GM21423 (cell line): Measurements from ENCODE around the gene SYTL5.

Experiments used
- ATAC-seq: cut with Tn5 transposase; IDR thresholded peaks from one replicate; pipeline ENCODE4 v1.9.1; 2021; ENCODE audit warnings: mild to moderate bottlenecking, moderate library complexity; ENCODE audit not compliant: unreplicated experiment

SYTL5 gene

DNA sequence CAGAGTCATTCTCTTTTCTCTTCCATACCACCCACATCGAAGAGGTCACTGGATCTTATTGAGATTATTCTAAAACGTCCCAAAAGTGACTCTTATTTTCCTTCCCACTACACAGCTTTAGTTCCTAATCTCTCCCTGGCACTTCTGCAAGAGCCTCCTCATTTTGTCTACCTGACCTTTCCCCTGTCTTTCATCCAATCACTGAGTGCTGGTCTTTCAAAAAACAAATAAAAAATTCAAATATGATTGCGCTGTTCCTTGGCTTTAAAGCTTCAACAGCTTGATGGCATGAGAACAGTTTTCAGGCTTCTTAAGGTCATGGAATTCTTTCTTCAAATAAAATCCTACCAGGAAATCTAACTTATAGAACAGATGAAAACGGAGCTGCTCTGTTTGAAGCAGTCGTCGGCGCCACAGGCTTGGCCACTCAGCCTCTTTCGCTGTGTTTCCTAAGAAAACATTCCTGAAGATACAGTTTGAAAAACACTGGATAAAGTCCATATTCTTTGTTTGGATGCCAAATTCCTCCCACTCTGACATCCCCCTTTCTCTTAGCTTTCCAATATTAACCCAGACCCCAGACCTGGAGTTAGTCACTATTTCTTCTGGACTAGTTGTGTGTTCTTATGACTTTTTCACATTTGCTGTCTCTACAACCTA is 12.5 kb downstream of the SYTL5 start:
- no peak for ATAC-seq

GRCh38 chrX:38028300-38028699 is 21.9 kb downstream of the SYTL5 start:
- ATAC-seq = no peak

DNA sequence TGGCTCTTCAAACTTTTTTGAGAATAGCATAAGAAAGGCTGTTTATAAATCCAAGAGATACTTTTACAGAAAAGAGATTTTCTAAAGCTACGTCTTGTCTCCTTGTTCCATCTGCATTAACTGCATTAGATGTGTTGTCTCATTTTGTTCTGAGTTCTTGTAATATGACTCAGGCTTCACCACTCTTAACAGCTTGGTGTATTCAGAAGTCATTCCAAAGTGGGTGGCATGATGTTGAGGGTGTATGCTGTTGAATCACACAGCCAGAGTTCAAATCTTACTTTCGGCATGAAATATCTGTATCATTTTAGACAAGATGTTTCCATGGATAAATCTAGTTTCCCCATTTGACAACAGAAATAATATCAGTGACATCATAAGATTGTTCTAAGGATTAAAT is 30.1 kb downstream of the SYTL5 start:
- no peak for ATAC-seq

- no peak for ATAC-seq
These were observed 32.1 kb downstream of the SYTL5 start for GRCh38 chrX:38038501-38038900.

DNA sequence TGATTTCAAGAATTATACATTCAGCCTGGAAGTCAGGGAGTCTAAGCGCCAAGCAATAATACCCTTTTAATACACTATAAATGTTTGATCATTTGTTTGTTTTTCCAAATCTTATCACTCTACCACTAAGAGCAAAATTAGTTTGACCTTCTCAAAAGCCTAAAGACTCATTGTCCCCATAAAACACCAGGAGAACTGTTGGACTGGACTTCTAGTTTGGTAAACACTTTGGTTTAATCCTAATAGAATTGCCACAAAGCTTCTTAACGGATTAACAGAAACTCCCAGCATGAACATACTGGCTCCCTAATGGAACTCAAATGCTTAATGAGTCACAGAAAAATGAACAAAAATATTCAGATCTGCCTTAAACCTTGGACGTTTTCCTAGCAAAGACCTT is 34.9 kb downstream of the SYTL5 start:
- ATAC-seq = no peak

GRCh38 chrX:38044701-38045100 is 38.3 kb downstream of the SYTL5 start:
- ATAC-seq = no peak

DNA sequence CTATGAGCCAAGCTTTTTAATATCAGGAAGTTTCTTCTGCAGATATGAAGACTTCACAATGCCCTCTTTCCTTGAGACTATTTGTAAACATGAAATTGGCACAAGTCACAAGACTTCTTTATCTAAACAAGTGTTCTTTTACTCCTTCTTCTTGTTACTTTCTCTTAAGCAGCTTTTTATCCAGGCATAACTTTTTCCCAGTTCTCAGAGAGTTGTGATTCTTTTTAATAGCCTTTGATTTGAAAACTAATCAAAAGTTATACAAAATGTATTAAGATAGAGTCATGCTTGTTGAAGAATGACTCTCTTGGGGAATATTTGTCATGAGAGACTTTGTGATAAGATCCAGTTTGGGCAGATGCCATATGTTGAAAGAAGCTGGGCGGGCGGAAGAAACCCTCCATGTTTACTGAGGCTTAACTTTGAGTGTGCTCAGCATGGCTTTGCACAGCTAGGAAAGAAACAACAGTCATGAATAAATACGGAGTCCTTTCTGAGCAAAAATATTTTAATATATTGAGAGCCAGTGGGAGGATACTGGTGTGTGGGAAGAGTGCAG is 39.3 kb downstream of the SYTL5 start:
- no peak for ATAC-seq

- ATAC-seq = no peak
These were observed 42.5 kb downstream of the SYTL5 start for GRCh38 chrX:38048886-38049285.

GRCh38 chrX:38050806-38051205 is 44.5 kb downstream of the SYTL5 start:
- no peak for ATAC-seq

DNA sequence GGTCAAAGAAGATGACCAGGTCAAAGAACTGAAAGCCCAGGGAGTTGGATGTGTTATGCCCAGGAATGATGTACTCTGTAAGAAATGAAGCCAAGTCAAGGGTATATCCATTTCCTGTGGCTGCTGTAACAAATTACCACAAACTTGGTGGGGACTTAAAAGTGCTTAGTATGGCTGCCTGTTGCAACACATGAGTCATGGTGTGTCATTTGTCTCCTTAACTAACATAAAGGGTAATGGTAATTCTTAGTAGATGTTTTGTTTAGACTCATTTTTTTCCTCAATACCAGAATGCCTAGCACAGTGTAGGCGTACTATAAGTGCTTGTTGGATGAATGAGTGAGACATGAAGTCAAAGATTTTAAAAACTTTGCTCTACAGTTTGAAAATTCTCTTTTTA is 45.7 kb downstream of the SYTL5 start:
- ATAC-seq = no peak

DNA sequence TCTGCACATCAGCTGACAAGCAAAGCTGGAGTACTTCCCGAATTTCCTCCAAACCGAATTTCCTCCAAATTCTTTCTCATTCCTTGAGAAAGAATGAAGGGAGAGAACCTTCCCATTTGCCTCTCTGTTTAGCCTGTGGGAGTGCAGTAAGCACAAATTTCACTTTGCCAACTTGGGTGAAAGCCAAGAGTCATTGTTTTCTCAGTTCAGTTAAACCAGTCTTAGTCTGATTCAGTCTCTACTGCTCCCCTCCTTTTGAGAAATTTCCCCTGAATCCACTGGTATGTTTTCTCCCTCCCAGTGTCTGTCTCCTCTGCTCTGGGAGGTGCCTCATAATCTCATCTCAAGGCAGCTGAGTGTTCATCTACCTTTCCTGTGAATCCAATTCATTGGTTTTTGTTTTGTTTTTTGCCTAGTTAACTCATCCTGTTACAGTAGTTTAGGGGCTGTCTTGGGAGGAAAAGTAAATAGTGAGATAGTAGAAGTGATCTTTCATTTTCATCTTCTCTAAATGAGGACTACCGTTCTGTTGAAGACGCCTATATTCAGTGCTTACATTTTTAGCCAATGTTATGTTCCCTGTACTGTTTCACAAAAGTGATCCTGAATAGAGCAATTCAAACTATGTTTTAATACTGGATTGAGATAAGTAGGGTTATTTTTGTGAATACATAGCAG is 49.0 kb downstream of the SYTL5 start:
- ATAC-seq = no peak

DNA sequence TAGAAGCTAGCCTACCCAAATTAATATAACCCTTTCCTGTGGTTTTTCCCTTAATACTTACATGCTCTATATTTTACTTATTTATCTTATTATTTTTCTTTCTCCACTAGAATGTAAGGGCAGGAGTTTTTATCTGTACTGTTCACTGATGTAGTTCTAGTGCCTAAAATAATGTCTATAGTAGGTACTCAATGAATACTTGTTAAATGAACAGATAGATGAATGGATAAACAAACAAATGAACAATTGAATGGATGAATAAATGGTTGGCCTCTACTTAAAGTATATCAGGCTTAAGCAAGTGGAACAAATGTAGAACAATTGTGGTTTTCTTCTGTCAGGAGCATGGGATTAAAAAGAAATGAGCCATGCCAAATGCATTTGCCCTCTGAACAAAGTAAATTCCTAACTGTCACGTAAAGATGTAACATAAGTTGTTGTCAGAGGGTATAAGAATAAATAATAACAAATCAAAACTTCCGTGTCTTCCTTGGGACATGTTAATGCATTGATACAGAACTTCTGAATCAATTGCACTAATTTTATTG is 54.1 kb downstream of the SYTL5 start:
- no peak for ATAC-seq

DNA sequence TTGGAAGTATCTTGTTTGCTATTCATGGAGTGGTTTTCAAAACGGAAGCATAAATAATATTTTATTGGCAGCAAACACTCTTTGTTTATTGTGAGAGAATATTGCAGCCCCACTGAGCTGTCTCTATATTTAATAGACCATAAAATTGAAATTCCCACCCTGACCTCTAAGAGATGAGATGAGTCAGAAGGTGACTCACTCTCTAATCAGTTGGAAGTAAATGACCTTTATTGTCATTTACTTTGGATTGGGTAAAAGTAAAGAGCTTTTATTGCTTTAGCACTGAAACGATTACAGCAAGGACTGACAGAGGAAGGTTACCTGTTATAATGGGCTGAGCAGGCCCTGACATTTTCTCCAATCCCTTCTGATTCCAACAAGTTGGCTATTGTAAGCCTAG is 55.0 kb downstream of the SYTL5 start:
- no peak for ATAC-seq

- no peak for ATAC-seq
These were observed 60.6 kb downstream of the SYTL5 start for GRCh38 chrX:38066934-38067333.

- no peak for ATAC-seq
These were observed 62.9 kb downstream of the SYTL5 start for GRCh38 chrX:38069273-38069672.

GRCh38 chrX:38069991-38070390 is 63.6 kb downstream of the SYTL5 start:
- no peak for ATAC-seq

DNA sequence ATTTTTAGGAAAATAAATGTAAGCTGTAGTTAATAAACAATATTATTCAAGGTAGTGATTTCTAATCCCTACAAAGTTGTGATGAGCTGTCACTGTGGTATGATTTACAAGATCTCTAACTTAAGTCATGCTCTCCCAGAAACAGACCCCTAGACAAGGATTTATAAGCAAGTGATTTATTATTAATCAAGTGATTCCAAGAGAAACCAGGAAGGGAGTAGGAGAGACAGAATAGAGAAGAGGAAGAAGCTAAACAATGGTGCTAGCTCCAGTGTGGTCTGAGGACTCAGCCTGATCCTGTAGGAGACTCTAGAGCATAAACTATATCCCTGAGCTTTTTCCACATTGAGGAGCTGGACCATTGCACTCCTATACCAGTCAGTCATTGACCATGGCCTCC is 73.1 kb downstream of the SYTL5 start:
- no peak for ATAC-seq

DNA sequence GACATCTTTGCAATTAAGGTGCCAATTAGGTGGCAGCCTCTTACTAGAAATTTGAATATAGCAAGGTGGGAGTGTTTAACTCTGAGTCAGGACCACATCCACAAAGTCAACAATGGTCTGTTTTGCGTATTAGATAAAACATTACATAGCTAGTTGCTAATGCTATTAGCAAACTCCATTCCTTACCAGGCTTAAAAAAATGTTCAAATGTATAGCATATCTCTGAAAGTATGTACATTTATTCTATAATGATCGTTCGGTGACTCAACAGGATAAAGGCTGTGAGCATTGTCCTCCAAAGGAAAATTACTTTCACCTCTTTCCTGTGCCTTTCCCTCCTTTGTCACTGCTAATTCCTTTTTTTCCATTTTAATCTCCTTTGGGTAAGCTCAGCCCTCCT is 74.5 kb downstream of the SYTL5 start:
- no peak for ATAC-seq

DNA sequence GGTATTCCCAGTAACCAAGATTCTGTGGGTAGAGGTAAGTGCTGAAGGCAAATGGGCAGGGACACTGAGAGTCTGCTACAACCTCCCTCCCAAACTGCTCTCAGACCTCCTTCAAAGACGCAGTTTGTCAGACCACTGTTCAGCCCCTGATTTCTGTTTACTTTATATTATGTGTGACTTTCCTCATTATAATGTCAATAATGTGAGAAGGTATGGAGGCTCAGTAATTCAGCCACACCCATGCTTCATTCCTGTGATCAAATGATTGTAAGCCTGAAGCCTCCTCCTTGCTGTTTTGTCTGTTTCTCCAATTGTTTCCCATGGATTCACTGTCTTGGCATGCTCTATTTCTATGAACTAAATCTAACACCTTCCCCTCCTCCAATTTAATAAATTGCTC is 75.6 kb downstream of the SYTL5 start:
- no peak for ATAC-seq

- no peak for ATAC-seq
These were observed 76.0 kb downstream of the SYTL5 start for GRCh38 chrX:38082309-38082708.

DNA sequence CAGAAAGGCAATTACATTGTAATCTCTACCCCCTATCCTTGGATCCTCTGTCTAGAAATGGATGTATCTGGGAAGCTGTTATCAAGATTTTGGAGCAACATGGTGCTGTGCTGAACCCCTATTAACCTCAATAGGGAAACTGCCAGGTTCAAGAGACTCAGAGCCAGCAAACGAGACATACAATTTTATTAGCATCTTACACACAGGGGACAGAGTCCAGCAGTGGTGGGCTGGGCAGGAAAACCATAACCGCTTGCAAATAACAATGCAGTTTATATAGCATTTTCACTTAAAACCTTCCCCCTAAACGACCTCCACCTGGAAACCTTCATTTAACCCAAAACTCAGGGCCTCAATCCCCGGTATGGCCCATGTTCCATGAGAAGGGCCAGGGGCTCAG is 79.5 kb downstream of the SYTL5 start:
- ATAC-seq = no peak
